K562 (cell line): Measurements from ENCODE around the gene RELCH. TPM values are rescaled to one million over a fixed set of nuclear protein-coding genes. Genes with fewer than 3 reads are reported as not detected.

Experiments used
- ATAC-seq: fragments of 200-7000 bp; cut with Tn5 transposase; 3 replicates; pipeline ENCODE4 v1.9.1; 2020; ENCODE audit warnings: moderate library complexity
- BruUV-seq: library from RNA; stranded (reverse); fragments of 400-500 nt; replicated peaks from 2 replicates; lab custom pipeline; 2021; lab: Mats Ljungman, UMichigan
- CTCF ChIA-PET: fragments of 300-600 bp; formaldehyde crosslinking; extraction: SDS; loops from one replicate; lab custom pipeline; 2021; ENCODE audit warnings: low intra/inter-chr PET ratio; lab: Yijun Ruan, JAX
- POLR2A ChIA-PET: fragments of 300-600, 350-650 bp; sonication (Branson Sonifier 250); formaldehyde crosslinking; extraction: SDS; loops from one replicate; lab custom pipeline; 2021; ENCODE audit warnings: antibody characterized with exemption, inconsistent platforms; lab: Yijun Ruan, JAX
- DNase-seq, 4 experiments: peaks; one replicate each; pipeline versions ENCODE4 v3.0.0 to v3.0.0-alpha.2; 2011 to 2018; ENCODE audit warnings: low spot score in 3 of 4, mixed read lengths in 3 of 4; ENCODE audit errors: extremely low read depth in 1 of 4
- FAIRE-seq: peaks from 2 replicates; lab custom pipeline; 2011; peaks lifted over from hg19 to GRCh38; lab: Jason Lieb, UNC
- H2AFZ ChIP-seq: 2 replicates; pipeline ENCODE4 v1.6.0; 2011; ENCODE audit warnings: low read depth, low read length, control low read depth, inconsistent platforms
- H3K27ac ChIP-seq: fragments of 200-600 bp; 3 replicates; pipeline ENCODE4 v1.8.0; 2011; ENCODE audit warnings: low read depth, mild to moderate bottlenecking, control low read depth, inconsistent platforms, low read length, moderate library complexity, mixed read lengths; ENCODE audit errors: extremely low read depth
- H3K27me3 ChIP-seq, 2 experiments: fragments of 300-600 bp in 1 of 2; 2 replicates in 1 of 2; 3 replicates in 1 of 2; pipeline versions ENCODE4 v1.6.0 to v1.8.0; 2011; ENCODE audit warnings: inconsistent platforms in 2 of 2, low read length in 2 of 2, mild to moderate bottlenecking in 1 of 2, mixed read lengths in 1 of 2, moderate library complexity in 1 of 2; ENCODE audit not compliant: control insufficient read depth in 2 of 2, insufficient read depth in 2 of 2
- H3K36me3 ChIP-seq: fragments of 300-600 bp; 3 replicates; pipeline ENCODE4 v1.8.0; 2011; ENCODE audit warnings: mild to moderate bottlenecking, low read length, inconsistent platforms; ENCODE audit not compliant: control insufficient read depth, insufficient read depth
- H3K4me1 ChIP-seq, 2 experiments: fragments of 200-600 bp in 1 of 2; replicated peaks in 1 of 2; 2 replicates in 1 of 2; 3 replicates in 1 of 2; pipeline versions ENCODE4 v1.5.1 to v1.8.0; 2011; ENCODE audit warnings: inconsistent platforms in 2 of 2, low read length in 2 of 2, mild to moderate bottlenecking in 1 of 2, mixed read lengths in 1 of 2, moderate library complexity in 1 of 2; ENCODE audit not compliant: control insufficient read depth in 2 of 2, insufficient read depth in 2 of 2
- H3K4me2 ChIP-seq: 2 replicates; pipeline ENCODE4 v1.6.1; 2011; ENCODE audit warnings: low read length, control low read depth, inconsistent platforms, mixed read lengths; ENCODE audit not compliant: insufficient read depth
- H3K4me3 ChIP-seq: fragments of 200-600 bp; sonication (generic), shearing (Covaris generic); 2 replicates; pipeline ENCODE4 v1.5.1; 2016; ENCODE audit warnings: control low read depth, inconsistent platforms
- H3K79me2 ChIP-seq: fragments of 200-600 bp; 3 replicates; pipeline ENCODE4 v1.8.0; 2011; ENCODE audit warnings: low read length, inconsistent platforms; ENCODE audit not compliant: control insufficient read depth, insufficient read depth
- H3K9ac ChIP-seq, 2 experiments: 2 replicates each; pipeline versions ENCODE4 v1.6.0 to v1.6.1; 2011; ENCODE audit warnings: low read depth in 2 of 2, low read length in 2 of 2, control low read depth in 1 of 2, inconsistent platforms in 1 of 2, mild to moderate bottlenecking in 1 of 2, mixed read lengths in 1 of 2; ENCODE audit not compliant: insufficient read depth in 1 of 2
- H3K9me1 ChIP-seq: one replicate; pipeline ENCODE4 v1.6.0; 2011; ENCODE audit warnings: inconsistent platforms, mild to moderate bottlenecking, low read length, moderate library complexity; ENCODE audit not compliant: control insufficient read depth, insufficient read depth
- H3K9me3 ChIP-seq: replicated peaks from 2 replicates; pipeline ENCODE4 v1.5.1; 2011; ENCODE audit warnings: low read depth, low read length, inconsistent platforms; ENCODE audit not compliant: control insufficient read depth, insufficient read depth
- H4K20me1 ChIP-seq: replicated peaks from 2 replicates; pipeline ENCODE4 v1.6.1; 2011; ENCODE audit warnings: low read length, inconsistent platforms, mixed read lengths; ENCODE audit not compliant: control insufficient read depth, insufficient read depth
- EGR1 ChIP-seq: fragments of 450-650 bp; conservative IDR thresholded peaks from 2 replicates; pipeline ENCODE4 v1.6.1; 2017; ENCODE audit warnings: mild to moderate bottlenecking
- HOXB6 ChIP-seq: fragments of 250-450 bp; sonication (Bioruptor Pico); IDR thresholded peaks from 2 replicates; pipeline ENCODE4 v1.5.1; 2022; ENCODE audit warnings: mild to moderate bottlenecking, borderline replicate concordance
- HSF4 ChIP-seq: fragments of 250-450 bp; sonication (Bioruptor Pico); IDR thresholded peaks from 2 replicates; pipeline ENCODE4 v2.1.2; 2022; ENCODE audit warnings: mild to moderate bottlenecking, moderate library complexity, borderline replicate concordance
- LCOR ChIP-seq: sonication (generic); formaldehyde crosslinking; IDR thresholded peaks from 2 replicates; pipeline ENCODE4 v1.8.0; 2022; ENCODE audit warnings: mild to moderate bottlenecking, missing genetic modification reagents
- MITF ChIP-seq: IDR thresholded peaks from 2 replicates; pipeline ENCODE4 v1.6.1; 2014; ENCODE audit warnings: antibody characterized with exemption
- NFE2L1 ChIP-seq: fragments of 450-650 bp; IDR thresholded peaks from 2 replicates; pipeline ENCODE4 v1.6.1; 2016; ENCODE audit warnings: missing genetic modification characterization, low read depth, mild to moderate bottlenecking, missing compliant biosample characterization, moderate library complexity, borderline replicate concordance
- NONO ChIP-seq, 2 experiments: fragments of 200-400 bp in 1 of 2; fragments of 450-650 bp in 1 of 2; formaldehyde crosslinking in 1 of 2; IDR thresholded peaks; 2 replicates each; pipeline ENCODE4 v1.6.1; 2017; ENCODE audit warnings: low read depth in 2 of 2, mild to moderate bottlenecking in 2 of 2, moderate library complexity in 2 of 2, low read length in 1 of 2
- NR1H2 ChIP-seq: sonication (generic); formaldehyde crosslinking; IDR thresholded peaks from 2 replicates; pipeline ENCODE4 v1.4.0; 2020; ENCODE audit warnings: mild to moderate bottlenecking, missing genetic modification reagents
- RAD21 ChIP-seq, 2 experiments: fragments of 250-450 bp in 1 of 2; fragments of 450-650 bp in 1 of 2; sonication (Bioruptor Pico) in 1 of 2; formaldehyde crosslinking in 1 of 2; IDR thresholded peaks in 1 of 2; conservative IDR thresholded peaks in 1 of 2; 2 replicates each; pipeline versions ENCODE4 v1.4.0 to v1.8.0; 2020 to 2022; ENCODE audit warnings: mild to moderate bottlenecking in 2 of 2, moderate library complexity in 1 of 2
- RBM17 ChIP-seq: fragments of 200-400 bp; formaldehyde crosslinking; IDR thresholded peaks from 2 replicates; pipeline ENCODE4 v1.6.1; 2017; ENCODE audit warnings: low read depth, mild to moderate bottlenecking, low read length, borderline replicate concordance
- RBM39 ChIP-seq: fragments of 200-400 bp; formaldehyde crosslinking; optimal IDR thresholded peaks from 2 replicates; pipeline ENCODE3; 2018; ENCODE audit warnings: low read depth, low read length
- RFX1 ChIP-seq: fragments of 450-650 bp; IDR thresholded peaks from 2 replicates; pipeline ENCODE4 v1.6.1; 2016; ENCODE audit warnings: mild to moderate bottlenecking, moderate library complexity
- TFAP4 ChIP-seq: sonication (generic); formaldehyde crosslinking; IDR thresholded peaks from 2 replicates; pipeline ENCODE4 v1.8.0; 2022; ENCODE audit warnings: missing genetic modification reagents, mild to moderate bottlenecking, moderate library complexity, borderline replicate concordance
- ZFP36 ChIP-seq: fragments of 150-350 bp; IDR thresholded peaks from 2 replicates; pipeline ENCODE4 v1.6.1; 2018; ENCODE audit warnings: low read length, low read depth; ENCODE audit not compliant: partially characterized antibody
- WGBS: fragments of 100-300 bp; shearing (Covaris generic); methylation state at CpG from one replicate; pipeline ENCODE4 v1.1.6; 2016; ENCODE audit warnings: low coverage, mixed read lengths; ENCODE audit not compliant: insufficient coverage; ENCODE audit errors: missing lambda C conversion rate; 5-methylcytosine and 5-hydroxymethylcytosine counted together
- in situ Hi-C: fragments of 300-500 bp; cut with MboI; formaldehyde crosslinking; loops from 4 replicates; pipeline ENCODE4 v1.15.0; 2018; ENCODE audit warnings: inconsistent platforms, mixed read lengths
- intact Hi-C: fragments of 100-400 bp; cut with micrococcal nuclease; formaldehyde crosslinking; loops from 2 replicates; pipeline ENCODE4 v1.14.2; 2022
- polyA plus RNA-seq, 8 experiments: library from polyadenylated mRNA; depleted of rRNA in 4 of 8; stranded (reverse) in 5 of 8; unstranded in 3 of 8; fragments of >200 nt; fragmentation: Nextera tagmentation in 2 of 8; fragmentation: Illumina TruSeq in 1 of 8; extraction: Ambion mirVana in 2 of 8; extraction: Trizol in 1 of 8; gene quantifications; 2 replicates each; pipeline versions ENCODE4 v1.2.1 to v1.2.3, GENCODE V29; 2011 to 2014; ENCODE audit warnings: inconsistent platforms in 1 of 8, missing spikeins in 1 of 8
- total RNA-seq, 7 experiments: library from RNA; depleted of rRNA in 6 of 7; stranded (reverse); fragments of >200 nt in 6 of 7; fragmentation: Illumina TruSeq in 2 of 7; extraction: Trizol in 2 of 7; gene quantifications; 2 replicates each; pipeline versions ENCODE4 v1.2.1 to v1.2.3, GENCODE V29; 2011 to 2021; ENCODE audit warnings: low replicate concordance in 1 of 7
- TF ChIP-seq, protein P1 (sequence below): fragments of 450-650 bp; formaldehyde crosslinking; IDR thresholded peaks from 2 replicates; pipeline ENCODE4 v1.4.0; 2020; ENCODE audit warnings: mild to moderate bottlenecking, moderate library complexity
- TF ChIP-seq, protein P2 (sequence below): sonication (generic); formaldehyde crosslinking; IDR thresholded peaks from 2 replicates; pipeline ENCODE4 v1.8.0; 2023; ENCODE audit warnings: mild to moderate bottlenecking, missing genetic modification reagents

Gene RELCH
- total and polyA plus RNA-seq, 9 of the 15 experiments (the other 6 are each of a cell fraction or from before 2014, with no cell fraction given), result 1.4 to 13.6 (median 7.6) TPM

DNA sequence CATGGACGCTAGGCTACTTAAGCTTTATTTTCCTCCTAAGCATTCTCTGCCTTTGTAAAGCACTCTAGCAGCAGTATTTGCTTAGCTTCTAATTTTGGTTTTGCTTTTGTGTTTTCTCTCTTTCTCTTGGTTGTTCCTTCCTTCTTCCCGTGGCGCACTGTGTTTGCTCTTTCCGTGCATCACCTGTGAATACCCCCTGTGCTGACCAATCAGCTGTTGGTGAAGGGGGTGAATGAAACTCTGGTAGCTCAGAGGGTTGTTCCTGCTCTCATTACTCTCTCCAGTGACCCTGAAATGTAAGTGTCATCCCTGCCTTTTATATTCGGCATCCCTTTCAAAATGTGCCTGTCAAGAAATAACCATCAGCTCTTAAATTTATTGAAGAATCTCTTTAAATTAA lies 92.5 kb downstream of the RELCH start (continued):
- no peak for TF ChIP-seq HOXB6
- no peak for TF ChIP-seq MITF
- no peak for TF ChIP-seq TFAP4
- no peak for TF ChIP-seq NFE2L1 (tag)
- no peak for TF ChIP-seq HSF4 (CRISPR knock-in tag)
- no peak for TF ChIP-seq RAD21 (CRISPR knock-in tag; conservative IDR thresholded peaks at IDR 0.05 in 1 of 2, IDR thresholded peaks at IDR 0.05 in 1 of 2)
- no peak for TF ChIP-seq ZFP36
- TF ChIP-seq, all 486 proteins: peak for 0

GRCh38 chr18:62280058-62280457 lies 93.0 kb downstream of the RELCH start:
- intact Hi-C loops (no loop called here), in situ Hi-C loops (no loop called here)
- CTCF ChIA-PET, result no interaction called here
- no peak for FAIRE-seq
- H3K27ac ChIP-seq, result no peak overlapping the region
- peaks cover 3% of the 10 kb centered on the region for H3K9me1 ChIP-seq
- no peak for DNase-seq
- H4K20me1 ChIP-seq, result no peaks in the 10 kb centered on the region
- no peak overlapping the region for H3K4me3 ChIP-seq
- peaks cover 16% of the 10 kb centered on the region; the same call in 2 of the 3 replicates for H3K36me3 ChIP-seq
- no peak overlapping the region for H3K4me2 ChIP-seq
- no peaks in the 10 kb centered on the region for H3K27me3 ChIP-seq
- WGBS, result 71% methylated on average over 3 of the region's 6 CpGs
- BruUV-seq, result no TSS peak
- H3K4me1 ChIP-seq, result no peaks in the 10 kb centered on the region
- H3K9me3 ChIP-seq, result no peaks in the 10 kb centered on the region
- H2AFZ ChIP-seq, result no peak overlapping the region
- H3K79me2 ChIP-seq, result no peaks in the 10 kb centered on the region
- H3K9ac ChIP-seq, result no peak overlapping the region
- POLR2A ChIA-PET, result interaction anchor here (0.6 kb wide), 1 partner anchor 80 kb away, joined by 4 read pairs; no protein-coding TSS in a partner anchor
- ATAC-seq, result no peak
- TF ChIP-seq NR1H2 (no peak), LCOR (CRISPR knock-in tag) (no peak), RFX1 (no peak), RBM39 (no peak), NONO (IDR thresholded peaks at IDR 0.05; ENCODE audit: low read depth in 2 of 2, low read length in 1 of 2) (no peak), RBM17 (no peak), EGR1 (no peak)
- TF ChIP-seq, protein P1, sequence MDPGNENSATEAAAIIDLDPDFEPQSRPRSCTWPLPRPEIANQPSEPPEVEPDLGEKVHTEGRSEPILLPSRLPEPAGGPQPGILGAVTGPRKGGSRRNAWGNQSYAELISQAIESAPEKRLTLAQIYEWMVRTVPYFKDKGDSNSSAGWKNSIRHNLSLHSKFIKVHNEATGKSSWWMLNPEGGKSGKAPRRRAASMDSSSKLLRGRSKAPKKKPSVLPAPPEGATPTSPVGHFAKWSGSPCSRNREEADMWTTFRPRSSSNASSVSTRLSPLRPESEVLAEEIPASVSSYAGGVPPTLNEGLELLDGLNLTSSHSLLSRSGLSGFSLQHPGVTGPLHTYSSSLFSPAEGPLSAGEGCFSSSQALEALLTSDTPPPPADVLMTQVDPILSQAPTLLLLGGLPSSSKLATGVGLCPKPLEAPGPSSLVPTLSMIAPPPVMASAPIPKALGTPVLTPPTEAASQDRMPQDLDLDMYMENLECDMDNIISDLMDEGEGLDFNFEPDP (CRISPR knock-in tag), result no peak
- TF ChIP-seq, protein P2, sequence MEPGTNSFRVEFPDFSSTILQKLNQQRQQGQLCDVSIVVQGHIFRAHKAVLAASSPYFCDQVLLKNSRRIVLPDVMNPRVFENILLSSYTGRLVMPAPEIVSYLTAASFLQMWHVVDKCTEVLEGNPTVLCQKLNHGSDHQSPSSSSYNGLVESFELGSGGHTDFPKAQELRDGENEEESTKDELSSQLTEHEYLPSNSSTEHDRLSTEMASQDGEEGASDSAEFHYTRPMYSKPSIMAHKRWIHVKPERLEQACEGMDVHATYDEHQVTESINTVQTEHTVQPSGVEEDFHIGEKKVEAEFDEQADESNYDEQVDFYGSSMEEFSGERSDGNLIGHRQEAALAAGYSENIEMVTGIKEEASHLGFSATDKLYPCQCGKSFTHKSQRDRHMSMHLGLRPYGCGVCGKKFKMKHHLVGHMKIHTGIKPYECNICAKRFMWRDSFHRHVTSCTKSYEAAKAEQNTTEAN (CRISPR knock-in tag), result no peak
